ENCODE data around the gene RASAL1.

- TF ChIP-seq CTCF (IDR thresholded peaks at IDR 0.05 in 4 of 5, conservative IDR thresholded peaks at IDR 0.05 in 1 of 5), result no peak
- no peak for TF ChIP-seq POLR2A (IDR thresholded peaks at IDR 0.05)
These were observed 37.6 kb upstream of the RASAL1 start for GRCh38 chr12:113173081-113173698.
